Measurements from ENCODE around the gene NAV3. TPM values are rescaled to one million over a fixed set of nuclear protein-coding genes. Genes with fewer than 3 reads are reported as not detected.

Gene NAV3
- total RNA-seq, 1 donor from 2014 or later: 8.1 TPM

GRCh38 chr12:78185109-78185508 lies 354.4 kb downstream of the NAV3 start:
- Mint-ChIP-seq H3K4me3 (ENCODE audit: unreplicated experiment) (no peak overlapping the region), H3K27me3 (ENCODE audit: unreplicated experiment) (no peaks in the 10 kb centered on the region), H3K4me1 (ENCODE audit: unreplicated experiment) (peaks cover 7% of the 10 kb centered on the region), H3K9me3 (ENCODE audit: unreplicated experiment) (no peaks in the 10 kb centered on the region), H3K27ac (ENCODE audit: unreplicated experiment) (no peak overlapping the region), H3K36me3 (ENCODE audit: unreplicated experiment) (peaks cover 5% of the 10 kb centered on the region)
- no peak for TF ChIP-seq CTCF (IDR thresholded peaks at IDR 0.05)
- no peak for DNase-seq (ENCODE audit: extremely low spot score, unreplicated experiment)

DNA sequence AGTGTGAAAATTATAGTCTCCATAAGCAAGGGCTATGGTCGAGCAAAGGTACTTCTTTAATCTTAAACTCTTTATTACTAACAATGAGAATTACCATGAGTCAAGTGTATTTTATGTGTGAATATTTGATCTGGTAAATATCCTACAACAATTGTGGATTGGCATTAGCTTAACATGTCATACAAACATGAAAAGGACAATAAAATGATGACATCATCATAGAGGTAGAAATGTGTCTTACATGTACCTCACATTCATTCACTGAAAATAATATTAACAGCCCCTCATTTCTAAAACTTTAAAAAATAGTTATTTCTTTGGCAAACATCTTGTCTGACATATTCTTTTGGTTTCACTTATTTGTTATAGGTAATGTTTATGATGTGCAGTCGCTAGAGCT lies 355.0 kb downstream of the NAV3 start:
- no peak for TF ChIP-seq CTCF (IDR thresholded peaks at IDR 0.05)
- Mint-ChIP-seq H3K4me3 (ENCODE audit: unreplicated experiment) (no peak overlapping the region), H3K36me3 (ENCODE audit: unreplicated experiment) (peaks cover 5% of the 10 kb centered on the region), H3K9me3 (ENCODE audit: unreplicated experiment) (no peaks in the 10 kb centered on the region), H3K4me1 (ENCODE audit: unreplicated experiment) (peaks cover 7% of the 10 kb centered on the region), H3K27me3 (ENCODE audit: unreplicated experiment) (no peaks in the 10 kb centered on the region), H3K27ac (ENCODE audit: unreplicated experiment) (no peak overlapping the region)
- DNase-seq (ENCODE audit: extremely low spot score, unreplicated experiment): no peak

GRCh38 chr12:78186670-78187069 lies 356.0 kb downstream of the NAV3 start:
- Mint-ChIP-seq H3K4me1 (ENCODE audit: unreplicated experiment) (peaks cover 7% of the 10 kb centered on the region), H3K9me3 (ENCODE audit: unreplicated experiment) (no peaks in the 10 kb centered on the region), H3K27me3 (ENCODE audit: unreplicated experiment) (no peaks in the 10 kb centered on the region), H3K4me3 (ENCODE audit: unreplicated experiment) (no peak overlapping the region), H3K27ac (ENCODE audit: unreplicated experiment) (no peak overlapping the region), H3K36me3 (ENCODE audit: unreplicated experiment) (peaks cover 5% of the 10 kb centered on the region)
- no peak for TF ChIP-seq CTCF (IDR thresholded peaks at IDR 0.05)
- no peak for DNase-seq (ENCODE audit: extremely low spot score, unreplicated experiment)

- no peaks in the 10 kb centered on the region for H3K9me3 Mint-ChIP-seq (ENCODE audit: unreplicated experiment)
- peaks cover 5% of the 10 kb centered on the region for H3K36me3 Mint-ChIP-seq (ENCODE audit: unreplicated experiment)
- peaks cover 8% of the 10 kb centered on the region for H3K4me1 Mint-ChIP-seq (ENCODE audit: unreplicated experiment)
- H3K27ac Mint-ChIP-seq (ENCODE audit: unreplicated experiment): no peak overlapping the region
- TF ChIP-seq CTCF (IDR thresholded peaks at IDR 0.05): no peak
- no peak for DNase-seq (ENCODE audit: extremely low spot score, unreplicated experiment)
- H3K4me3 Mint-ChIP-seq (ENCODE audit: unreplicated experiment): no peak overlapping the region
- no peaks in the 10 kb centered on the region for H3K27me3 Mint-ChIP-seq (ENCODE audit: unreplicated experiment)
Measured at GRCh38 chr12:78187741-78188140, 357.0 kb downstream of the NAV3 start.

DNA sequence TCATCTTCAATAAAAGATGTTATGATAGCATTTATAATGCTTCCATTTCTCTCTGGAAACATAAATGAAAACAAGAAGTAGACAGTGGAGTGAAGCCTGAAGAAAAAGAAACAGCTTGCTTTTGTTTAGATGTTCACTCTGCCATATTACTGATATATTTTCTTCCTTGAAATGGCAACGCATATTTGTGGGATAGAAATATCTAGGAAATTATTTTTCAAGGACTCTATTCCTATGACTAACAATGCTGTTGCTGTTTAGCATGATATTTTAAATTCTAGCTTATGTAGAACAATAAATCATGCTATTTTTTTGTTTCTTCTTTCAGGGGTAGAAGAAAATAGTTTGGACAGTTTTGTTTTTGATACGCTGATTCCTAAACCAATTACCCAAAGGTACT lies 359.0 kb downstream of the NAV3 start:
- Mint-ChIP-seq H3K9me3 (ENCODE audit: unreplicated experiment) (no peaks in the 10 kb centered on the region), H3K4me1 (ENCODE audit: unreplicated experiment) (peaks cover 13% of the 10 kb centered on the region), H3K36me3 (ENCODE audit: unreplicated experiment) (peaks cover 3% of the 10 kb centered on the region), H3K27ac (ENCODE audit: unreplicated experiment) (no peak overlapping the region), H3K4me3 (ENCODE audit: unreplicated experiment) (no peak overlapping the region), H3K27me3 (ENCODE audit: unreplicated experiment) (no peaks in the 10 kb centered on the region)
- DNase-seq (ENCODE audit: extremely low spot score, unreplicated experiment): no peak
- TF ChIP-seq CTCF (IDR thresholded peaks at IDR 0.05): no peak
